ENCODE measurements around the gene DPYSL5. TPM values are rescaled to one million over a fixed set of nuclear protein-coding genes. Genes with fewer than 3 reads are reported as not detected.

The DPYSL5 gene
- total and polyA plus RNA-seq, 2 of the 13 experiments (the other 11 are each of a cell fraction or from before 2014, with no cell fraction given): 0.15 TPM; not detected in 1

GRCh38 chr2:26885651-26886329 is 37.9 kb downstream of the DPYSL5 start (continued):
- TF ChIP-seq ZNF646 (CRISPR knock-in tag; IDR thresholded peaks at IDR 0.05) (no peak), ZSCAN31 (CRISPR knock-in tag; IDR thresholded peaks at IDR 0.05; ENCODE audit: low read depth) (no peak), ZNF501 (CRISPR knock-in tag; IDR thresholded peaks at IDR 0.05) (no peak), THYN1 (CRISPR knock-in tag; IDR thresholded peaks at IDR 0.05; ENCODE audit: borderline replicate concordance, low read depth) (no peak), BRF2 (CRISPR knock-in tag; IDR thresholded peaks at IDR 0.05) (no peak), ZNF337 (CRISPR knock-in tag; IDR thresholded peaks at IDR 0.05; ENCODE audit: borderline replicate concordance, low read depth) (no peak)

Measured in HepG2 (cell line).